ENCODE measurements around the gene PCARE. TPM values are rescaled to one million over a fixed set of nuclear protein-coding genes. Genes with fewer than 3 reads are reported as not detected.

PCARE gene
- total RNA-seq, 2 experiments from 2014 or later = not detected

DNA sequence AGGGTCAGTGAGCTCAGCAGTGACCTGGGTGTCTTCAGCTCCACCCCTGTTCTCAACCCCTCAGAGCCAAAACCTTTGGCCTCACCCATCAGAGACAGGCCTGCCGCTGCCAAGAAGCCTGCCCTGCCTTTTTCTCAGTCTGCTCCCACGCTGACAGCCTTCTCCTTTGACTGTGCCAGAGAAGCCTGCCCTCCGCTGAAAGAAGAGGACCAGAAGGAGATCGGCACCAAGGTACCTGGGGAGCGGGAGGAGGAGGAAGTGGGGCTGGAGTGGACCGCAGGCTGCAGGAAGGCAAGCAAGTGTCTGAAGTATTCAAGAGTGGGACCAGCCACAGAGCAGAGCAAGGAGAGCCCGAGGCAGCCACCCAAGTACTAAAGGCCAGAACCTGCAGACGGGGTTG lies 60.0 kb downstream of the PCARE start:
- H3K4me3 Mint-ChIP-seq = peak overlapping the region; percentile 79
- H3K9me3 Mint-ChIP-seq = no peaks in the 10 kb centered on the region
- ATAC-seq (no peak), DNase-seq (peak; percentile 48)
- ChIA-PET CTCF (interaction anchor here (0.9 to 1.3 kb wide), 4 partner anchors 13 to 55 kb away, joined by 3 to 6 read pairs (median 4); no protein-coding TSS in a partner anchor), POLR2A (interaction anchor here (1.0 to 2.3 kb wide), 4 partner anchors 12 to 144 kb away, joined by 3 to 9 read pairs (median 4); partner anchors contain the start of gene TRMT61B)
- H3K27ac Mint-ChIP-seq = peak overlapping the region; percentile 97
- intact Hi-C loops (cut with micrococcal nuclease) = loop anchor here (5.0 to 10.0 kb wide), 2 partner anchors 57 to 100 kb away; partner anchors contain the start of gene CLIP4
- H3K27me3 Mint-ChIP-seq = no peaks in the 10 kb centered on the region
- TF ChIP-seq, protein P1, sequence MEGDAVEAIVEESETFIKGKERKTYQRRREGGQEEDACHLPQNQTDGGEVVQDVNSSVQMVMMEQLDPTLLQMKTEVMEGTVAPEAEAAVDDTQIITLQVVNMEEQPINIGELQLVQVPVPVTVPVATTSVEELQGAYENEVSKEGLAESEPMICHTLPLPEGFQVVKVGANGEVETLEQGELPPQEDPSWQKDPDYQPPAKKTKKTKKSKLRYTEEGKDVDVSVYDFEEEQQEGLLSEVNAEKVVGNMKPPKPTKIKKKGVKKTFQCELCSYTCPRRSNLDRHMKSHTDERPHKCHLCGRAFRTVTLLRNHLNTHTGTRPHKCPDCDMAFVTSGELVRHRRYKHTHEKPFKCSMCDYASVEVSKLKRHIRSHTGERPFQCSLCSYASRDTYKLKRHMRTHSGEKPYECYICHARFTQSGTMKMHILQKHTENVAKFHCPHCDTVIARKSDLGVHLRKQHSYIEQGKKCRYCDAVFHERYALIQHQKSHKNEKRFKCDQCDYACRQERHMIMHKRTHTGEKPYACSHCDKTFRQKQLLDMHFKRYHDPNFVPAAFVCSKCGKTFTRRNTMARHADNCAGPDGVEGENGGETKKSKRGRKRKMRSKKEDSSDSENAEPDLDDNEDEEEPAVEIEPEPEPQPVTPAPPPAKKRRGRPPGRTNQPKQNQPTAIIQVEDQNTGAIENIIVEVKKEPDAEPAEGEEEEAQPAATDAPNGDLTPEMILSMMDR (IDR thresholded peaks at IDR 0.05) = no peak
- no peaks in the 10 kb centered on the region for H3K36me3 Mint-ChIP-seq (ENCODE audit: low read depth)
- H3K4me1 Mint-ChIP-seq (ENCODE audit: low read depth) = peaks cover 82% of the 10 kb centered on the region

DNA sequence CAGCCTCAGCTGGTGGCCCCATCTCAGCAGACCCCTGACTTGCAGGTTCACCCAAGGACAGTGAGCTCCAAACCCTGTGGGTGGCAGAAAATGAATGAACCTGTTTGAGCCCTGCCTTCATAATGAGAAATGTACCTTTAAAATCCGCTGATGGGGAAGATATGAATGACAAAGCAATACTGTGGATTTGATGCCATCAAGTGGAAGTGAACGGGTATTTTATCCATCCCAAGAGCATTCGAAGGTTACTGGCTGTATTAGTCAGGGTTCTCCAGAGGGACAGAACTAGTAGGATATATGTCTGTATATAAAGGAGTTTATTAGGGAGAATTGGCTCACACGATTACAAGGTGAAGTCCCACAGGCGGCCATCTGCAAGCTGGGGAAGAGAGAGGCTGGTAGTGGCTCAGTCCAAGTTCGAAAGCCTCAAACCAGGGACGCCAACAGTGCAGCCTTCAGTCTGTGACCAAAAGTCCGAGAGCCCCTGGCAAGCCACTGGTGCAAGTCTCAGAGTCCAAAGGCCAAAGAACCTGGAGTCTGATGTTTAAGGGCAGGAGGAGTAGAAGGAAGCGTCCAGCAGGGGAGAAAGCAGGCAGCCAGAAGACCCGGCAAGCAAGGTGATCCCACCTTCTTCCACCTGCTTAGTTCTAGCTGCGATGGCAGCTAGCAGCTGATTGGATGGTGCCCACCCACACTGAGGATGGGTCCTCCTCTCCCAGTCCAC lies 61.1 kb downstream of the PCARE start:
- Mint-ChIP-seq H3K9me3 (no peaks in the 10 kb centered on the region), H3K36me3 (ENCODE audit: low read depth) (no peaks in the 10 kb centered on the region), H3K4me1 (ENCODE audit: low read depth) (peaks cover 88% of the 10 kb centered on the region), H3K4me3 (peak overlapping the region; percentile 79), H3K27me3 (no peaks in the 10 kb centered on the region), H3K27ac (peak overlapping the region; percentile 97)
- POLR2A ChIA-PET = interaction anchor here (1.0 to 1.5 kb wide), 2 partner anchors 103 to 143 kb away, joined by 3 to 5 read pairs; partner anchors contain the start of gene TRMT61B
- ATAC-seq = no peak
- no peak for DNase-seq
- CTCF ChIA-PET = interaction anchor here (0.8 to 3.0 kb wide), 4 partner anchors 52 to 58 kb away, joined by 3 to 14 read pairs (median 4); no protein-coding TSS in a partner anchor
- intact Hi-C loops (cut with micrococcal nuclease) = loop anchor here (5.0 to 10.0 kb wide), 2 partner anchors 56 to 102 kb away; partner anchors contain the start of gene CLIP4
- TF ChIP-seq, protein P1 (IDR thresholded peaks at IDR 0.05) = no peak

DNA sequence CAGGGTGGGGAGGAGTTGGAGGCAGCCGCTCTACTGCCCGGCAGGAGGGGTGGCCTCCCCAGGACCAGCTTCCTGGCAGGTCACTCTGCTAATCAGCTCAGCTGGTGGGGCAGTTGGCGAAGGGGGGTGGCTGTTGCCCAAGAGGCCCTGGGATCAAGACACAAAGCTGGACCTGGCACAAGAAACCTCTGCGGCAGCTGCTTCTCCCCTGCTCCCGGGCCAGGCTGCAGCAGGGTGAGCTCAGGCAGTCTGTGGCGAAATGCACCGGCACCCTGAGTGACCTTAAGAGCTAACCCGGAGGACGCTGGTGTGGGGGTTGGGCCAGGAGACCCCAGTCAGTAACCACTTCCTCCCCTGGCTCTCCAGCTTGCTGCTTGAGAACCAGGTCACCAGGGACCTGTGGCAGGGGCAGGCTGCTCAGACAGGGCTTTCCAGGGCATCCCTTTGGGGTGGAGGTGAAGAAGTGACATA lies 62.1 kb downstream of the PCARE start:
- intact Hi-C loops (cut with micrococcal nuclease) = loop anchor here (5.0 to 10.0 kb wide), 2 partner anchors 55 to 103 kb away; partner anchors contain the start of gene CLIP4
- H3K4me3 Mint-ChIP-seq = peak overlapping the region; percentile 26
- ATAC-seq = peak; percentile 2
- DNase-seq = peak; percentile 72
- no peaks in the 10 kb centered on the region for H3K27me3 Mint-ChIP-seq
- ChIA-PET CTCF (interaction anchor here (0.9 to 3.0 kb wide), 3 partner anchors 10 to 135 kb away, joined by 3 to 14 read pairs (median 5); no protein-coding TSS in a partner anchor), POLR2A (interaction anchor here (0.6 to 3.7 kb wide), 3 partner anchors 11 to 103 kb away, joined by 3 to 29 read pairs (median 3); partner anchors contain the start of gene CLIP4)
- no peaks in the 10 kb centered on the region for H3K36me3 Mint-ChIP-seq (ENCODE audit: low read depth)
- TF ChIP-seq, protein P1 (IDR thresholded peaks at IDR 0.05) = no peak
- H3K27ac Mint-ChIP-seq = peak overlapping the region; percentile 97
- H3K4me1 Mint-ChIP-seq (ENCODE audit: low read depth) = peaks cover 85% of the 10 kb centered on the region
- H3K9me3 Mint-ChIP-seq = no peaks in the 10 kb centered on the region

Other genes with a start within 250 kb of the PCARE start
- 10 to 100 TPM; 14.5 to 19.3 TPM for gene TRMT61B, start 204.2 kb downstream of the PCARE start, total RNA-seq
- 100 to 1,000 TPM; 121 to 129 TPM for gene WDR43, start 179.9 kb downstream of the PCARE start, total RNA-seq
- gene TOGARAM2, start 93.2 kb downstream of the PCARE start, total RNA-seq = 1 to 10 TPM; 2.3 to 2.7 TPM
- gene CLIP4, start 40.9 kb upstream of the PCARE start, total RNA-seq = 10 to 100 TPM; 25.3 to 28.3 TPM